ENCODE data around the gene BATF2.
"Not testable (repeated sequence)": the region's sequence is repeated elsewhere in the genome, so short reads cannot be mapped to it uniquely, and the experiment has no call there.

Gene BATF2

DNA sequence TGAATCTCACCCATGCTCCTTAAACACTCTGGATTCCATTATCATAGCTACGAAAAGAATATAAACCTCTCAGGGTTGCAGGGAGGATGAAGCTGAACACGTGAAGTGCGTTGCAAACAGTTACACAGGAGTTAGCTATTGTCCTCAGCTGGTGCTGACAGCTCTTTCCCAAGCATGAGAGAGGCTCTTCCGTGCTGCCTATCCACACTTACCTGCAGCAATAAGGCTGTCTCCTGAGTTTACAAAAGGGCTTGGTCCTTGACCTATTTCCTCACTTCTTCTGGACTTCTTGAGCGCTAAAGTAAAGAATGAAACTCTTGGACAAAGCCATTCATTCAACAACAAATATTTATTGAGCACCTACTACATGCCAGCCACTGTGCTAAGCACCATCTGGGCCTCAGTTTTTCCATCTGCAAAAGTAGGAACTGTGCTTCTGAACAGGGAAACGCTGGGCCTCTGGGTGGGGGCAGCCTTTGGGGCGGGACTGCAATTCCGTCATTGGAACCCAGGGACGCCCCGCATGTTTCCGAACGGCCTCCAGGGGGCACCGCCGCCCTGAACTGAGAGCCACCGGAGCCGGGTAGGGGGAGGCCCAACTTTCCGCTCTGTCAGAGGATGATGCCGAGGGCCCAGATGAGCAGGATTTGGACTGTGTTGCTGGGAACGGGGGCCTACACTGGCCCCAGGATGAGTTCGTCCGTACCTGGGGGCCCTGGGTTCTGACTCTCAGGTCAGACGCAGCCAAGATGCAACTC, 16.5 kb upstream of the BATF2 start:
- DNase-seq (ENCODE audit: low spot score), result peak; percentile 86

GRCh38 chr11:65008873-65009272, 12.1 kb upstream of the BATF2 start:
- DNase-seq (ENCODE audit: low spot score), result no peak

- DNase-seq (ENCODE audit: low spot score), result no peak
Observed at GRCh38 chr11:65008016-65008415, 11.2 kb upstream of the BATF2 start.

DNA sequence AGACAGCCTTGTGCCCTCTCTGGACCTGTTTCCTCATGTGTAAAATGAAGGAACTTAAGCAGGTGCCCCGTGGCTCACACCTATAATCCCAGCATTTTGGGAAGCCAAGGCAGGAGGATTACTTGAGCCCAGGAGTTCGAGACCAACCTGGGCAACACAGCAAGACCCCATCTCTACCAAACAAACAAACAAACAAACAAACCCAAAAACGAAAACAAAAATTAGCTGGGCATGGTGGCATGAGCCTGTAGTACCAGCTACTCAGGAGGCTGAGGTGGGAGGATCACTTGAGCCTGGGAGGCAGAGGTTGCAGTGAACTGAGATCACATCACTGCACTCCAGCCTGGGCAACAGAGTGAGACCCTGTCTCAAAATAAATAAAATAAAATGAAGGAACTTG, 7.2 kb upstream of the BATF2 start:
- DNase-seq (ENCODE audit: low spot score), result not testable (repeated sequence)

- no peak for DNase-seq (ENCODE audit: low spot score)
Observed at GRCh38 chr11:65003282-65003681, 6.5 kb upstream of the BATF2 start.

GRCh38 chr11:65002706-65003105, 5.9 kb upstream of the BATF2 start:
- DNase-seq (ENCODE audit: low spot score), result no peak

GRCh38 chr11:64999478-64999877, 2.7 kb upstream of the BATF2 start:
- no peak for DNase-seq (ENCODE audit: low spot score)

- no peak for DNase-seq (ENCODE audit: low spot score)
Observed at GRCh38 chr11:64998690-64999431, 2.1 kb upstream of the BATF2 start.

GRCh38 chr11:64998141-64998540, 1.4 kb upstream of the BATF2 start:
- DNase-seq (ENCODE audit: low spot score), result no peak

DNA sequence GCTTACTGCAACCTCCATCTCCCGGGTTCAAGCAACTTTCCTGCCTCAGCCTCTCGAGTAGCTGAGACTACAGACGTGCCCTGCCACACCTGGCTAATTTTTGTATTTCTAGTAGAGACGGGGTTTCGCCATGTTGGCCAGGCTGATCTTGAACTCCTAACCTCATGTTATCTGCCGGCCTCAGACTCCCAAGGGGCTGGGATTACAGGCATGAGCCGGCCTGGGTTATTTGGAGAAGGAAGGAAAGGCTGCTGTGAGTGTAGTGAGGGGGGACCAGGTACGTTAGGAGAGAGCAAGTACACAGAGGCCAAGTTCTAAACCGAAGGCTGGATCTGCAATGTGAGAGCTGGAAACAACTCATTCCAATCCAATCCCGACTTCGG, 453 bp downstream of the BATF2 start:
- no peak for DNase-seq (ENCODE audit: low spot score)

DNA sequence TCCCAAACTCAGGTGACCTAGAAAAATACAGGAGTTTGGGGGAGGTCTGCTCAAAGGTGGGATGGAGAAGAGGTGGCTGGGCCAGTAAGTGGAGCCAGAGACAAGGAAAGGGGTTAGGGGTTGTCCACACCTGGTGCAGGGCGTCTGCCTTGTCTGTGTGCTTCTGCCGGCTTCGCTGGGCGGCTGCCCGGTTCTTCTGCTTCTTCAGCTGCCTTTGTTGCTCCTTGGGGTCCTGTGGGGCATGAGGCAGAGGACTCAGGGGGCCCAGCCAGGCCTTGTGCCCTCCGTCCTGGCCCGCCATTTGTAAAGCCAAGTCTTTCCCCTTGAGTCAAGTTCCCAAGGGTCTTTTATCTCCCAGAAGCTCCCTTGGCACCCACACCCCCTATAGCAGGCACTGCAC, 2.5 kb downstream of the BATF2 start:
- no peak for DNase-seq (ENCODE audit: low spot score)

GRCh38 chr11:64990222-64990923, 6.4 kb downstream of the BATF2 start:
- no peak for DNase-seq (ENCODE audit: low spot score)

- no peak for DNase-seq (ENCODE audit: low spot score)
Observed at GRCh38 chr11:64989416-64989815, 7.4 kb downstream of the BATF2 start.

DNA sequence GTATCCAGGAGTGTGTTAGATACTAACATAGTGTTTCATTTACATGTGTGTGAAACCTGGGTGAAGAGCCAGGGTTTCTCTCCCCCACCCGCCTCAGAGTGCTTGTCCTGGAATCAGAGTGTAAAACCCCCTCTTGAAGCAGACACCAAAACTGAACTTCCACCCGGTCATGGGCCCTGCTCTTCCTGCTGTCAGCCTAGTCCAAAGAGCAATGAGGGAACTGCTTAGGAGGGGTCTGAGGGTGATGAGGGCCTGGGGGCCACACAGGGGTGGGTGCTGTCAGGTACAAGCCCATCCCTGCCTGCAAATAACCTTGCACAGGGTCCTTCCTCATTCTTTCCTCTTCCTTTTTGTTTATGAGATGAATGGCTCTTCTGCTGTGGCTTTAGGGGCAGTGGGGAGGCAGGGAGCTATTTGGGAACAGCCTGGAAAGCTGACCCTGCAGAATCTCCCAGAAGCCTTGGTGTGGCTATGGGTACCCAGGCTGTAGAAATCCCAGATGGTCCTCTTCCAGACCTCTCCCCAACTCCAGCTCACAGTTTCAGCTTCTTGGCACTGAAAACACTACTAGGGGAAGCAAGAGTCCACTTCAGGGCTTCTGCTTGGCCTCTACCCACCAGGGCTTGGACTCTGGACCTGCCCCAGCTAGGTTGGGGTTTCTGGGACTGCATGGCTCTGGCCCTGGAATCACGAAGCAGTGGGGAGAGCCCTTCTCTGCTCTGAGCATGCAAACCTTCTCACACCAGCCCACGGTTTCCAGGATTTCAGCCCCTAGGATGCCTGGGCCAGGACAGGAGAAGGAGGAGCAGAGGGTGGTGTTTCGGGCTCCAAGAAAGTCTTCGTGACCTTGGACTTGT, 8.5 kb downstream of the BATF2 start:
- no peak for DNase-seq (ENCODE audit: low spot score)

DNA sequence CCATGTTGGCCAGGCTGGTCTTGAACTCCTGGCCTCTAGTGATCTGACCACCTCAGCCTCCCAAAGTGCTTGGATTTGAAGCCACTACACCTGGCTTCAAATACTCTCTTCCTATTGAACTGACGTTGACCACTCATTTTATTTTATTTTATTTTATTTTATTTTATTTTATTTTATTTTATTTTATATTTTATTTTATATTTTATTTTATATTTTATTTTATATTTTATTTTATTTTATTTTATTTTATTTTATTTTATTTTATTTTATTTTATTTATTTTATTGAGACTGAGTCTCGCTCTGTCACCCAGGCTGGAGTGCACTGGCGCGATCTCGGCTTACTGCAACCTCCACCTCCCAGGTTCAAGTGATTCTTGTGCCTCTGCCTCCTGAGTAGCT, 13.4 kb downstream of the BATF2 start:
- not testable (repeated sequence) for DNase-seq (ENCODE audit: low spot score)

DNA sequence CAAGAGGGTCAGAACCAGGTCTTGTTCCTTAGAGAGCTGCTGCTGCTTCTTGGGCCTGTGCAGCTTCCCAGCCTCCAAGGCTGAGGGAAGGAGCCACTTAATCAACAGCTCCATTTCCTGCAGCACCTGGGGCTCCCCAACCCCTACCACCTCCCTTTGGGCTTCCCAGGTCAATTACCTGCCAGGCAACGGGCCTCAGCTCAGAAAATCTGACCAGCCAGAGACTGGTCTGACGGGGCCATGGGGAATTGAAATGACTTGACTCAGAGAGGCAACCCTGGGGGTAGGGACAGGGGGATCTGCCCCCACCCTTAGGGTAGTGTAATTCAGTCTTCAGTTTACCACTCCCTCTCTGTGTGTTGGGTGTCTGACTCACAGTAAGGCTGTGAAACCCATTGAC, 20.1 kb downstream of the BATF2 start:
- DNase-seq (ENCODE audit: low spot score), result no peak

DNA sequence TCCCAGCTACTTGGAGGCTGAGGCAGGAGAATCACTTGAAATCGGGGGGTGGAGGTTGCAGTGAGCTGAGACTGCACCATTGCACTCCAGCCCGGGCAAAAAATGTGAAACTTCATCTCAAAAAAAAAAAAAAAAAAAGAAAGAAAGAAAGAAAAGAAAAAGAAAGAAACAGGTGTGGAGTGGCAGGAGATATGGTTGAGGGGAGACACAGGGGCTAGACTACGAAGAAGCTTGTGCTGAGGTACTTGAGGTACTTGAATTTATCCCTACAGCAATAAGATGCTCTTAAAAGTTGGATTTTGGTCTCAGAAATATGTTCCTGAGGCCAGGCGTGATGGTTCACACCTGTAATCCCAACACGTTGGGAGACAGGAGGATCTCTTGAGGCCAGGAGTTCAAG, 22.6 kb downstream of the BATF2 start:
- DNase-seq (ENCODE audit: low spot score), result no peak

- peak; percentile 79 for DNase-seq (ENCODE audit: low spot score)
Observed at GRCh38 chr11:64971421-64972233, 25.1 kb downstream of the BATF2 start, which contains the start of gene MAJIN. TSS of gene MAJIN (minus strand) at chr11:64972108. CDS start at chr11:64959405, 12,703 bp downstream.

DNA sequence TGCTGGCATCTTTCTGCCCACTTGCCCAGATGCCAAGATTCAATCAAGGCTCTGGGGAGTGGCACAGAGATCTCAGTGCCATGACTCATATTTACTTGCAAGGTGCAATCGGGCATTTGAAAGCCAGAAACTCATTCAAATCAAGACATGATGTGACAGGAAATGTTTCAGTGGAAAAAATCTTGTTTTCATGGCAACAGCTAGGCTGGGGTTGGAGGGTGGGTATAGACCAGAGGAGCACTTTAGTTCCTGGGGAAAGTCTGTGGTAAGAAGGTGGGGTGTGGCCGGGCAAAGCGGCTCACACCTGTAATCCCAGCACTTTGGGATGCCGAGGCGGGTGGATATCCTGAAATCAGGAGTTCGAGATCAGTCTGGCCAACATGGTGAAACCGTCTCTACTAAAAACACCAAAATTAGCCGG, 26.0 kb downstream of the BATF2 start:
- DNase-seq (ENCODE audit: low spot score), result no peak

- DNase-seq (ENCODE audit: low spot score), result peak; percentile 90
Observed at GRCh38 chr11:64969209-64969608, 27.6 kb downstream of the BATF2 start.

- DNase-seq (ENCODE audit: low spot score), result no peak
Observed at GRCh38 chr11:64967375-64967774, 29.4 kb downstream of the BATF2 start.

All from cerebellar cortex (tissue), 1 donor.